ENCODE data around the gene FARSA.
"Not testable (repeated sequence)": the region's sequence is repeated elsewhere in the genome, so short reads cannot be mapped to it uniquely, and the experiment has no call there.

- TF ChIP-seq CTCF, POLR2A (IDR thresholded peaks at IDR 0.05): not testable (repeated sequence)
Measured at GRCh38 chr19:12957389-12957952, 24.0 kb upstream of the FARSA start.
